Psoas muscle (tissue), 8 donors: ENCODE results near the gene MOV10L1. TPM values are rescaled to one million over a fixed set of nuclear protein-coding genes. Genes with fewer than 3 reads are reported as not detected.
"Not testable (repeated sequence)": the region's sequence is repeated elsewhere in the genome, so short reads cannot be mapped to it uniquely, and the experiment has no call there.

Experiments used
- ATAC-seq, 4 donors: fragments of 200-7000 bp; cut with Tn5 transposase; one replicate each; pipeline ENCODE4 v1.9.1; 2020; ENCODE audit warnings: moderate library complexity in 3 of 4, mild to moderate bottlenecking in 2 of 4
- DNase-seq, 2 donors: peaks; one replicate each; pipeline ENCODE4 v3.0.0-alpha.2; 2020
- H3K27ac ChIP-seq: fragments of 200-600 bp; one replicate; pipeline ENCODE4 v1.8.0; 2022
- H3K27me3 ChIP-seq, 3 donors: fragments of 200-600 bp in 1 of 3; one replicate each; pipeline versions ENCODE4 v1.6.1 to v1.8.0; 2013 to 2022; ENCODE audit warnings: low read length in 2 of 3, mild to moderate bottlenecking in 2 of 3, moderate library complexity in 1 of 3; ENCODE audit not compliant: insufficient read depth in 3 of 3
- H3K36me3 ChIP-seq, 2 donors: fragments of 200-600 bp in 1 of 2; one replicate each; pipeline versions ENCODE4 v1.6.1 to v1.8.0; 2013 to 2022; ENCODE audit warnings: low read depth in 1 of 2, mild to moderate bottlenecking in 1 of 2, moderate library complexity in 1 of 2; ENCODE audit not compliant: insufficient read depth in 1 of 2
- H3K4me1 ChIP-seq: fragments of 200-600 bp; one replicate; pipeline ENCODE4 v1.8.0; 2022
- H3K4me3 ChIP-seq: fragments of 200-600 bp; one replicate; pipeline ENCODE4 v1.8.0; 2022; ENCODE audit warnings: mild to moderate bottlenecking
- H3K9me3 ChIP-seq: fragments of 200-600 bp; one replicate; pipeline ENCODE4 v1.8.0; 2022
- CTCF ChIP-seq: fragments of 200-600 bp; IDR thresholded peaks from one replicate; pipeline ENCODE4 v1.8.0; 2022; ENCODE audit warnings: antibody characterized with exemption
- WGBS, 3 donors: extraction: QIAGEN DNeasy Blood & Tissue Kit; methylation state at CpG; one replicate each; pipeline versions ENCODE4 v1.1.6 to v1.1.7; 2013; 5-methylcytosine and 5-hydroxymethylcytosine counted together
- intact Hi-C, 2 donors: fragments of 100-400 bp; cut with DNase I; formaldehyde crosslinking; loops; one replicate each; pipeline versions ENCODE4 v1.11.0 to v1.14.2; 2022
- polyA plus RNA-seq, 3 donors: library from polyadenylated mRNA; stranded (reverse); fragments of 200-250 nt; gene quantifications; one replicate each; pipeline ENCODE4 v1.2.3, GENCODE V29; 2013
- total RNA-seq, 4 donors: library from RNA; stranded (reverse); fragmentation: NEBNext Ultra II Directional in 2 of 4; extraction: Animal tissue kit (Norgen Biotek cat#: 25700) in 2 of 4; gene quantifications; one replicate each; pipeline versions ENCODE4 v1.2.1 to v1.2.4, GENCODE V29; 2021 to 2023
- donor health status: healthy with polysubstance abuse.
- donor health status: DM: no; HTN: no; CAD: no; lungs with moderate emphysema.
- donor health status: Bipolar disorder and iron deficiency.
- donor health status: healthy.
- donor health status: DM: yes; HTN: yes; CAD: no.
- donor health status: DM: no; HTN: no; CAD: no.
- donor health status: DM: no; HTN: no; CAD: no.
- donor health status: DM: yes; HTN: yes; CAD: no.

Gene MOV10L1
- total and polyA plus RNA-seq, 7 donors, result 0.05 to 0.39 (median 0.07) TPM; not detected in 4

GRCh38 chr22:50084614-50085021 is 5.2 kb upstream of the MOV10L1 start:
- intact Hi-C loops, result no loop called here
- H3K27ac ChIP-seq, result no peak overlapping the region
- WGBS, 3 donors, result 40 to 59% (median 43%) methylated on average over 16 of the region's 16 CpGs

GRCh38 chr22:50085211-50085972 is 4.4 kb upstream of the MOV10L1 start, which contains the start of gene MLC1:
TSS of gene MLC1 (minus strand) at chr22:50085426. CDS start at chr22:50084902, 524 bp downstream.
- ATAC-seq (no peak), DNase-seq (no peak)
- WGBS, 3 donors, result 62 to 67% (median 66%) methylated on average over 29 of the region's 29 CpGs
- no peaks in the 10 kb centered on the region for H3K36me3 ChIP-seq
- no peak for TF ChIP-seq CTCF
- no peaks in the 10 kb centered on the region for H3K9me3 ChIP-seq
- H3K27me3 ChIP-seq, result peaks cover 0 to 65% (median 15%) of the 10 kb centered on the region in 3 donors
- H3K4me1 ChIP-seq, result no peaks in the 10 kb centered on the region
- intact Hi-C loops, result no loop called here
- H3K27ac ChIP-seq, result no peak within 1 kb of the TSS
- no peak within 1 kb of the TSS for H3K4me3 ChIP-seq

More at GRCh38 chr22:50084614-50085021, 5.2 kb upstream of the MOV10L1 start:
- TF ChIP-seq CTCF, result no peak
- no peaks in the 10 kb centered on the region for H3K4me1 ChIP-seq
- no peak for DNase-seq
- no peaks in the 10 kb centered on the region for H3K9me3 ChIP-seq
- no peak for ATAC-seq
- peaks cover 0 to 57% (median 12%) of the 10 kb centered on the region in 3 donors for H3K27me3 ChIP-seq
- H3K36me3 ChIP-seq, result no peaks in the 10 kb centered on the region
- no peak overlapping the region for H3K4me3 ChIP-seq

- intact Hi-C loops, result no loop called here
- H3K36me3 ChIP-seq, result no peaks in the 10 kb centered on the region
- DNase-seq (no peak), ATAC-seq (no peak)
- H3K27me3 ChIP-seq, result peaks cover 0 to 62% (median 18%) of the 10 kb centered on the region in 3 donors
- no peak overlapping the region for H3K4me3 ChIP-seq
- no peak for TF ChIP-seq CTCF
- WGBS, 3 donors, result 68 to 76% (median 73%) methylated on average over 5 of the region's 5 CpGs
- H3K9me3 ChIP-seq, result no peaks in the 10 kb centered on the region
- H3K27ac ChIP-seq, result no peak overlapping the region
- no peaks in the 10 kb centered on the region for H3K4me1 ChIP-seq
These were observed 3.3 kb upstream of the MOV10L1 start for GRCh38 chr22:50086526-50086925.

- H3K36me3 ChIP-seq, H3K4me3 ChIP-seq, ATAC-seq, intact Hi-C loops, H3K9me3 ChIP-seq, H3K27ac ChIP-seq, H3K4me1 ChIP-seq, DNase-seq: not testable (repeated sequence)
- H3K27me3 ChIP-seq, result peaks cover 0 to 57% (median 18%) of the 10 kb centered on the region in 3 donors
- 88 to 91% (median 90%) methylated on average over 4 of the region's 4 CpGs for WGBS, 3 donors
These were observed 2.8 kb upstream of the MOV10L1 start for GRCh38 chr22:50086975-50087374.

- Histone ChIP-seq H3K36me3 (no peaks in the 10 kb centered on the region), H3K27me3 (peaks cover 0 to 50% (median 18%) of the 10 kb centered on the region in 3 donors), H3K9me3 (no peaks in the 10 kb centered on the region), H3K27ac (no peak overlapping the region), H3K4me1 (no peaks in the 10 kb centered on the region), H3K4me3 (no peak overlapping the region)
- intact Hi-C loops, result no loop called here
- DNase-seq (no peak), ATAC-seq (no peak)
- 80 to 87% (median 86%) methylated on average over 12 of the region's 12 CpGs for WGBS, 3 donors
- TF ChIP-seq CTCF, result no peak
These were observed 2.2 kb upstream of the MOV10L1 start for GRCh38 chr22:50087646-50088045.
